GM12801 (cell line): ENCODE results near the gene LBHD2.

Source experiments
- TF ChIP-seq, protein P1 (sequence below): IDR thresholded peaks from one replicate; pipeline ENCODE4 v1.5.1; 2011; ENCODE audit warnings: control low read depth; ENCODE audit not compliant: insufficient read length; ENCODE audit errors: extremely low read depth

The LBHD2 gene

DNA sequence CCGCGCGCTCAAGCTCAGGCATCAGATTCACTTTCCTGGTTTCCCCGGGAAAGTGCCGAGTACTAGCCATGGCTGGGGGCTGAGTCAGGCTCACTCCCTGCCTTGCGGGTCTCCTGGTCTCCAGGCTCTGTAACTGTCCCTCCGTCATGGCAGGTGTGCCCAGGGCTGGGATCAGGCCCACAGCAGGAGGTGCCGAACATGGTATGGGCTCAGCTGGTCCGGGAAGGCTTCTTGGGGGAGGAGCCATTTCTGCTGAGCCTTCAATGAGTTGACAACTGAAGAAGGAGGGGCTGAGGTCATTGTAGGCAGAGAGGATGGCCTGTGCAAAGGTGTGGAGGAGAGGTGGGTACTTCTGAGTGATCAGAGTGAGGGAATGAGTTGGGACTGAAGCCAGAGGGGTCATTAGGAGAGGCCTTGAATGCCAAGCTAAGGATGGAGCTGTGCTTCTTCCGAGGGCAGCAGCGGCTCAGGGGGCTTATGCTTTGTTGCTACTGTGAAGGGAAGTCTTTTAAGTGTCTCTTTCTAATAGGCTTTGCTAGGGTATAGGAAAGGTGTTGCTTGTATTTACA lies 11.3 kb downstream of the LBHD2 start:
- TF ChIP-seq, protein P1, sequence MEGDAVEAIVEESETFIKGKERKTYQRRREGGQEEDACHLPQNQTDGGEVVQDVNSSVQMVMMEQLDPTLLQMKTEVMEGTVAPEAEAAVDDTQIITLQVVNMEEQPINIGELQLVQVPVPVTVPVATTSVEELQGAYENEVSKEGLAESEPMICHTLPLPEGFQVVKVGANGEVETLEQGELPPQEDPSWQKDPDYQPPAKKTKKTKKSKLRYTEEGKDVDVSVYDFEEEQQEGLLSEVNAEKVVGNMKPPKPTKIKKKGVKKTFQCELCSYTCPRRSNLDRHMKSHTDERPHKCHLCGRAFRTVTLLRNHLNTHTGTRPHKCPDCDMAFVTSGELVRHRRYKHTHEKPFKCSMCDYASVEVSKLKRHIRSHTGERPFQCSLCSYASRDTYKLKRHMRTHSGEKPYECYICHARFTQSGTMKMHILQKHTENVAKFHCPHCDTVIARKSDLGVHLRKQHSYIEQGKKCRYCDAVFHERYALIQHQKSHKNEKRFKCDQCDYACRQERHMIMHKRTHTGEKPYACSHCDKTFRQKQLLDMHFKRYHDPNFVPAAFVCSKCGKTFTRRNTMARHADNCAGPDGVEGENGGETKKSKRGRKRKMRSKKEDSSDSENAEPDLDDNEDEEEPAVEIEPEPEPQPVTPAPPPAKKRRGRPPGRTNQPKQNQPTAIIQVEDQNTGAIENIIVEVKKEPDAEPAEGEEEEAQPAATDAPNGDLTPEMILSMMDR, result no peak

DNA sequence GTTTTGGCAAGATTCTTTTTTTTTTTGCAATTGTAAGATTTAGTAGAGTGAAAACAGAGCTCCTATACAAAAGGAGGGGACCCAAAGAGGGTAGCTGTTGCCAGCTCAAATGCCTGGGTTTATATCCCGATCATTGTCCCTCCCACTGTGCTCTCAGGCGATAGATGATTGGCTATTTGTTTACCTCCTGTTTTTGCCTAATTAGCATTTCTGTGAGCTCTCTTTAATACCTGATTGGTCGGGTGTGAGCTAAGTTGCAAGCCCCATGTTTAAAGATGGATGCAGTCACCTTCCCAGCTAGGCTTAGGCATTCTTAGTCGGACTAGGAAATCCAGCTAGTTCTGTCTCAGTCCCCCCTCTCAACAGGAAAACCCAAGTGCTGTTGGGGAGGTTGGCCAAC lies 12.4 kb downstream of the LBHD2 start:
- TF ChIP-seq, protein P1, result no peak

DNA sequence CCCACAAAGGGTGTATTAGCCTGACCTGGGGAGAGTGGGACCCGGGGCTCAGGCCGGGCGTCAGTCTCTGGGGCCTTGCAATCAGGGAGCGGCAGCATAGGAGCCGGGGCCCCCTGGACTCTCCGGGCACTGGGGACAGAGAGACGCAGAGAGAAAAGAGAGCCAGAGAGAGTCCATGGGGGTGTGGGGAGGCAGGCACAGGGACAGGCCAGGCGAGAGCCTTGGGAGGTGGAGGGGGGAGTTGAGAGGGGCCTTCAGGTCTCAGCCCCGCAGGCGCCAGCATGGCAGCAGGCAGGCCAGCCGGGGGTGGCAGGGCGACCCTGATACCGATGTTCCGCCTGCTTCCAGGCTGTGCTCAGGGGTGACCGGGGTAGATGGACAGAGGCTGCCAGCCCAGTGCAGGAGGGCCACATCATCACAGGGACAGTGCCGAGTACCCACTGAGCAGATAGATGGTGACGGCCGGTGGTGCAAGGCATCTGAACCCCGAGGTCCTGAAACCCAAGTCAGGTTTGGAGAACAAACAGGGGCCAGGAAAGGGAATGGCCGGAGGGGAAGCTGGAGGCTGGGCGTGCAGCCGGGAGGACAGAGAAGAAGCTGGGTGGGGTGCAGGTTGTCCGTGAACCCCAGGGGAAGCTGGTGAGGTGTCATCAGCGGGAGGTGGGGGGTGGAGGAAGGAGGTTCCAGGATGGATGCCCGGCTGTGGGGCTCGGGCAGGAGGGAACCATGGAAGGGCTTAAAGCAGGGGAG lies 13.4 kb downstream of the LBHD2 start:
- TF ChIP-seq, protein P1, result no peak

DNA sequence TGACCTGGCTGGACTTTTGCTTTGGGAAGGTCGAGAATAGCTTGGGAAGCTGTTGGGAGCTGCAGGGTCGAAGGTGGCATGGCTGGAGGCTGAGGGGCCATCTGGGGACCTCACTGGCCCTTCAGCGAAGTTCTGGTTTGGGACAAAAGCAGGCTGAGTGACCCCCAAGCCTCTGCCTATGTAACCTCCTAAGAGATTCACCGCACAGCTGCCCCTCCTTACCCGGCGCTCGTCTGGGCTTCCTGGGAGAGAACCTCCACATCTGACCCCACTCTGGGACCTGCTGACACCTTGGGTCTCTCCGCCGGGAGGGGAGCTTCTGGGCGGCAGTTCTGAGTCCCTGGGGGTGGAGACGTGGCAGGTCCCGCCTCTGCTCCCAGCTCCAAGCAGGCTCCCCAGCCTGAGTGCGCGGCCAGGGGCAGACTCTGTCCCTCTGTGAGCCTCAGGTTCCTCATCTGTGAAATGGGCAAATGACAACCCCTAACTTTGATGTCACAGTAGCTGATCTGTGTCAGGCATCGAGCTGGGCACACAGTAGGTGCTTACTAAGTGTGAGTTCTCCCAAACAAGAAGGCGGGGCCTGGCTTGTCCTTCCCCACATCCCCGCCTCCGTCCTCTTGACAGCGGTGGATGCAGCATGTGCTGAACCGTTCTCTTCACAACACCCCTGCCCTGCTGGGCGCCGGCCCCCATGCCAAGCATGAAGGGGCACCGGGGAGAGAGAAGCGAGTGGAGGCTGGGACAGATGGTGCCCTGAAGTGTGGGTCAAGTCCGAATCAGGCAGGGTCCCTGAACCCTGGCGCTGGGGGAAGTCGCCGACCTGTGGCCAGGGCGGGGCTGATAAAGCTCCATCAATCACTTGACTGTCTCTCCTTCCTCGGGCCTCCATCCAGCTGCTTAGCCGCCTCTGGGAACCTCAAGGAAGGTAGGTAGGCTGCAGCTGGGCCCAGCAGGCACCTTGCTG lies 14.3 kb downstream of the LBHD2 start:
- TF ChIP-seq, protein P1, result no peak

DNA sequence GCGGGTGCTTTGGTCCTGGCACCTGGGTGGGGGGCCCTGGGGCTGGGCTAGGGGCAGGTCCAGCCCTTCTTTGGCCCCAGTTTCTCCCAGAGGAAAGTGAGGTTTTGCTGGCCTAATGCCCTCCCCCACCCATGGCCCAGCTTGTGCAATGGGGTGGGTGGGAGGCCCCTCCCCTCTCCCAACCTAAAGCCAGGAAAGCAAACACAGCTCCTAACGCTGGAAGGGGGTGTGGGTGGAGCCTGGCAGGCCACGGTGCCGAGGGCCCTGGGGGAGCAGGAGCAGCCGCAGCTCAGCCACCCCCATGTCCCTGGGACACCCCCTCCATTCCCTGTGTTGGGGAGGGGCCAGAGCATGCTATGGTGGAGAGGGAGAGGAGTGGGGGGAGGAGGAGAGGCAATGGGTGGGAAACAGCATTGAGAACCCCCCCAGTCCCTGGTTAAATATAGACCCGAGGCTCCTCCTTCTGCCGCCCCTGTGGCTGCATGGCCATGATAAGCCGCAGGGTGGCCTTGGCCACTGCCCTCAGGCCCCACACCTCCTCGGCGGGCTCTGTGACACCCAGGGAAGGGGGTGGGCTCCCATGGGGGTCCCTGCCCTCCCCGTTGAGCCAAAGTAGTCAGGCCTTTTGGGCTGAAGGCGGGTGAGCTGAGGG lies 15.2 kb downstream of the LBHD2 start:
- TF ChIP-seq, protein P1, result no peak

DNA sequence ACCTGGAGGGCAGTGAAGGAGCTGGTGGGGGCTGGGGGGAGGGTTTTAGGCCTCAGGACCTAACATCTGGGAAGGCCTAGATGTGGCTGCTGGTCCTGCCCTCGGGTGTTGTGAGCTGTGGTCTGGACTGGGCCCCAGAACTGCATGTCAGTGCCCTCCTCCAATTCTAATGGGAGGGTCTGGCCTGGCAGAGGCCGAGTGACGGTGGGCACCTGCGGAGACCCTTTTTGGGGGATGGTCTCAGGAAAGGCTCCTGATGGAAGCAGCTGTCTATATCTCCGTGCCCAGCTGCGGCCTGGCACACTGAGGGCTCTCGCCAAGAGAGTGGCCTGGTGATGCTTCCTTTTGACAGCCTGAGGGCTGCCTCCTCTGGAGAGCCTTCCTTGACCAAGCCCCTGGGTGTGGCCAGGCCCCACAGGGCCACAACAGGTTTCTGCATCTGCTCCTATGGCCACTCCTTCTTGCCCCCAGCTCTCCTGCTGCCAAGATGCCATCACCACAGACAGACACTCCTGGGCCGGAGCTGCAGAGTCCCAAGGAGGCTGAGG lies 15.8 kb downstream of the LBHD2 start:
- TF ChIP-seq, protein P1, result no peak
